Renal pelvis (tissue), 4 donors: ENCODE results near the gene KLK3. TPM values are rescaled to one million over a fixed set of nuclear protein-coding genes. Genes with fewer than 3 reads are reported as not detected.
"Not testable (repeated sequence)": the region's sequence is repeated elsewhere in the genome, so short reads cannot be mapped to it uniquely, and the experiment has no call there.

Source experiments
- DNase-seq: peaks from one replicate; pipeline ENCODE4 v3.0.0-alpha.2; 2013
- polyA plus RNA-seq, 3 donors: library from polyadenylated mRNA; unstranded; fragments of 120-200 nt; gene quantifications; one replicate each; pipeline ENCODE4 v1.2.1, GENCODE V29; 2013; ENCODE audit not compliant: insufficient read length in 3 of 3

Gene KLK3
- polyA plus RNA-seq, 3 donors: 0.47 to 0.58 (median 0.51) TPM

- DNase-seq: no peak
Observed at GRCh38 chr19:50861010-50861409, 6.3 kb downstream of the KLK3 start.

- peak; percentile 17 for DNase-seq
Observed at GRCh38 chr19:50861496-50862286, 7.0 kb downstream of the KLK3 start.

- DNase-seq: no peak
Observed at GRCh38 chr19:50869479-50869878, 14.8 kb downstream of the KLK3 start.

GRCh38 chr19:50870417-50871089 is 15.8 kb downstream of the KLK3 start:
- DNase-seq: no peak

GRCh38 chr19:50873056-50873455 is 18.3 kb downstream of the KLK3 start, which contains the start of gene KLK2:
TSS of gene KLK2 (plus strand) at chr19:50873439. CDS start at chr19:50873474, 35 bp downstream.
- no peak for DNase-seq

GRCh38 chr19:50874211-50874610 is 19.5 kb downstream of the KLK3 start:
- no peak for DNase-seq

- DNase-seq: no peak
Observed at GRCh38 chr19:50875795-50876422, 21.2 kb downstream of the KLK3 start.

GRCh38 chr19:50876456-50876855 is 21.7 kb downstream of the KLK3 start:
- no peak for DNase-seq

GRCh38 chr19:50877338-50877737 is 22.6 kb downstream of the KLK3 start:
- DNase-seq: no peak

GRCh38 chr19:50878851-50879250 is 24.1 kb downstream of the KLK3 start:
- no peak for DNase-seq

- no peak for DNase-seq
Observed at GRCh38 chr19:50880241-50880640, 25.5 kb downstream of the KLK3 start.

GRCh38 chr19:50882188-50882587 is 27.5 kb downstream of the KLK3 start:
- DNase-seq: no peak

GRCh38 chr19:50889638-50890037 is 34.9 kb downstream of the KLK3 start:
- no peak for DNase-seq

- DNase-seq: no peak
Observed at GRCh38 chr19:50890422-50891252, 35.9 kb downstream of the KLK3 start.

- no peak for DNase-seq
Observed at GRCh38 chr19:50891253-50891625, 36.5 kb downstream of the KLK3 start.

GRCh38 chr19:50893047-50893736 is 38.5 kb downstream of the KLK3 start:
- no peak for DNase-seq

GRCh38 chr19:50894478-50895356 is 40.0 kb downstream of the KLK3 start:
- no peak for DNase-seq

- not testable (repeated sequence) for DNase-seq
Observed at GRCh38 chr19:50896089-50896590, 41.4 kb downstream of the KLK3 start.

- DNase-seq: peak; percentile 71
Observed at GRCh38 chr19:50896591-50897190, 42.0 kb downstream of the KLK3 start.

GRCh38 chr19:50897191-50897607 is 42.5 kb downstream of the KLK3 start:
- no peak for DNase-seq
